PC-3 (cell line): ENCODE data around the gene NOCT. TPM values are rescaled to one million over a fixed set of nuclear protein-coding genes. Genes with fewer than 3 reads are reported as not detected.

Source experiments
- ATAC-seq: fragments of 200-7000 bp; cut with Tn5 transposase; 2 replicates; pipeline ENCODE4 v1.9.1; 2020; ENCODE audit warnings: mild to moderate bottlenecking, moderate library complexity
- BruUV-seq: library from RNA; stranded (reverse); fragments of 400-500 nt; replicated peaks from 2 replicates; lab custom pipeline; 2021; lab: Mats Ljungman, UMichigan
- CTCF ChIA-PET: fragments of 300-600 bp; sonication (Branson Sonifier 250); formaldehyde crosslinking; loops from one replicate; lab custom pipeline; 2022; ENCODE audit warnings: antibody characterized with exemption; lab: Charles Lee
- POLR2A ChIA-PET: fragments of 300-600 bp; sonication (Branson Sonifier 250); formaldehyde crosslinking; loops from one replicate; lab custom pipeline; 2022; ENCODE audit warnings: antibody characterized with exemption; ENCODE audit not compliant: unreplicated experiment; lab: Charles Lee
- DNase-seq: peaks from one replicate; pipeline ENCODE4 v3.0.0-alpha.2; 2015
- H2AFZ ChIP-seq: fragments of 300-600 bp; sonication (generic); 2 replicates; pipeline ENCODE4 v1.6.0; 2016; ENCODE audit warnings: antibody characterized with exemption, low read length
- H3F3A ChIP-seq: fragments of 300-600 bp; sonication (generic); one replicate; pipeline ENCODE4 v1.6.0; 2017; ENCODE audit warnings: antibody characterized with exemption, low read length, control low read depth, mild to moderate bottlenecking; ENCODE audit not compliant: unreplicated experiment
- H3K27ac ChIP-seq: fragments of 300-600 bp; sonication (generic); 2 replicates; pipeline ENCODE4 v1.5.1; 2016; ENCODE audit warnings: mild to moderate bottlenecking, low read length
- H3K27me3 ChIP-seq: fragments of 300-600 bp; sonication (generic); 2 replicates; pipeline ENCODE4 v1.6.1; 2016; ENCODE audit warnings: low read length, mixed read lengths
- H3K36me3 ChIP-seq: fragments of 300-600 bp; sonication (generic); 2 replicates; pipeline ENCODE4 v1.6.1; 2016; ENCODE audit warnings: low read depth, mixed run types, low read length, mixed read lengths
- H3K4me1 ChIP-seq: fragments of 300-600 bp; sonication (generic); 2 replicates; pipeline ENCODE4 v1.5.1; 2016; ENCODE audit warnings: low read length; ENCODE audit not compliant: insufficient read depth
- H3K4me2 ChIP-seq: fragments of 300-600 bp; sonication (generic); 2 replicates; pipeline ENCODE4 v1.6.0; 2016; ENCODE audit warnings: low read length
- H3K4me3 ChIP-seq: fragments of 300-600 bp; sonication (generic); 2 replicates; pipeline ENCODE4 v1.5.1; 2016; ENCODE audit warnings: mild to moderate bottlenecking, low read length, mixed read lengths
- H3K79me2 ChIP-seq: fragments of 300-600 bp; sonication (generic); 2 replicates; pipeline ENCODE4 v1.6.1; 2017; ENCODE audit warnings: low read length, mixed read lengths
- H3K9ac ChIP-seq: fragments of 300-600 bp; sonication (generic); 2 replicates; pipeline ENCODE4 v1.6.0; 2016; ENCODE audit warnings: mild to moderate bottlenecking, low read length
- H3K9me2 ChIP-seq: fragments of 300-600 bp; sonication (generic); replicated peaks from 2 replicates; pipeline ENCODE4 v1.6.1; 2016; ENCODE audit warnings: mixed run types, low read length, mixed read lengths
- H3K9me3 ChIP-seq: fragments of 300-600 bp; sonication (generic); 2 replicates; pipeline ENCODE4 v1.6.1; 2016; ENCODE audit warnings: low read length, mixed read lengths
- H4K20me1 ChIP-seq: fragments of 300-600 bp; sonication (generic); 2 replicates; pipeline ENCODE4 v1.6.1; 2016; ENCODE audit warnings: low read length, mixed read lengths
- EZH2 ChIP-seq: fragments of 300-600 bp; sonication (generic); IDR thresholded peaks from one replicate; pipeline ENCODE4 v1.6.1; 2017; ENCODE audit warnings: antibody characterized with exemption, mild to moderate bottlenecking, low read length; ENCODE audit not compliant: unreplicated experiment
- EZH2phosphoT487 ChIP-seq: fragments of 300-600 bp; sonication (generic); IDR thresholded peaks from 2 replicates; pipeline ENCODE4 v1.6.1; 2018; ENCODE audit warnings: mild to moderate bottlenecking, antibody characterized with exemption, low read length, borderline replicate concordance
- intact Hi-C: fragments of 100-400 bp; cut with micrococcal nuclease; formaldehyde crosslinking; loops from 2 replicates; pipeline ENCODE4 v1.9.0; 2023
- total RNA-seq: library from RNA; depleted of rRNA; stranded (reverse); fragments of >200 nt; gene quantifications from 2 replicates; pipeline ENCODE4 v1.2.3, GENCODE V29; 2014
- TF ChIP-seq, protein P1 (sequence below): fragments of 300-600 bp; sonication (generic); conservative IDR thresholded peaks from 2 replicates; pipeline ENCODE4 v1.5.1; 2017; ENCODE audit warnings: antibody characterized with exemption, low read depth, mild to moderate bottlenecking, low read length

NOCT gene
- total RNA-seq, 1 experiment from 2014 or later, result 32.7 TPM

DNA sequence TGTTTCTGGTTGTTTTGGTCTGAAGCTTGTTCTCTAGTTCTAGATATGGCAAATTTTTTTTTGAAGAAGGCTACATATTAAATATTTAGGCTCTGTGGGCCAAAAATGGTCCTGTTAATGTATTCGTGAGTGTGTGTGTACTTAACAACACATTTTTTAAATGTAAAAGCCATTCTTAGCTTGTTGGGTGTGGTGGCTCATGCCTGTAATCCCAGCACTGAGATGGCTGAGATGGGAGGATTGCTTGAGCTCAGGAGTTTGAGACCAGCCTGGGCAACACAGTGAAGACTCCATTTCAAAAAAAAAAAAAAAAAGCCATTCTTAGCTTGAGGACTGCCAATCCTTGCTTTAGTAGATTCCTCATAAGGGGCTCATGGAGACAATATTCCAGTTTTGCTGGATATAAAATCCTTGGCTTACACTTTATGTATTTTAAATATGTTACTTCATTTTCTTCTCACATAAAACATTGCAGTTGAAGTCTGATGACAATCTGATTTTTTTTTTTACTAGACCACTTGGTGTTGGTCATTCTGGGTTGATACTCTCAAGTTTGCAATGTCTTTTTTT is 23.4 kb downstream of the NOCT start:
- no TSS peak for BruUV-seq
- no peak for ATAC-seq
- Histone ChIP-seq H3F3A (no peaks in the 10 kb centered on the region), H4K20me1 (peaks cover 32% of the 10 kb centered on the region; the same call in 1 of the 2 replicates), H3K27ac (no peak overlapping the region), H3K9me2 (no peaks in the 10 kb centered on the region), H3K4me3 (no peak overlapping the region), H3K4me1 (no peaks in the 10 kb centered on the region), H3K27me3 (no peaks in the 10 kb centered on the region), H2AFZ (no peak overlapping the region), H3K36me3 (peaks cover 3% of the 10 kb centered on the region; the same call in 1 of the 2 replicates), H3K4me2 (no peak overlapping the region), H3K79me2 (peaks cover 79% of the 10 kb centered on the region), H3K9me3 (no peaks in the 10 kb centered on the region), H3K9ac (no peak overlapping the region)
- ChIA-PET CTCF (no interaction called here), POLR2A (interaction anchor here (0.6 kb wide), 1 partner anchor 11 kb away, joined by 8 read pairs; no protein-coding TSS in a partner anchor)
- intact Hi-C loops, result no loop called here
- TF ChIP-seq EZH2phosphoT487, result no peak
- no peak for TF ChIP-seq EZH2
- TF ChIP-seq, protein P1, sequence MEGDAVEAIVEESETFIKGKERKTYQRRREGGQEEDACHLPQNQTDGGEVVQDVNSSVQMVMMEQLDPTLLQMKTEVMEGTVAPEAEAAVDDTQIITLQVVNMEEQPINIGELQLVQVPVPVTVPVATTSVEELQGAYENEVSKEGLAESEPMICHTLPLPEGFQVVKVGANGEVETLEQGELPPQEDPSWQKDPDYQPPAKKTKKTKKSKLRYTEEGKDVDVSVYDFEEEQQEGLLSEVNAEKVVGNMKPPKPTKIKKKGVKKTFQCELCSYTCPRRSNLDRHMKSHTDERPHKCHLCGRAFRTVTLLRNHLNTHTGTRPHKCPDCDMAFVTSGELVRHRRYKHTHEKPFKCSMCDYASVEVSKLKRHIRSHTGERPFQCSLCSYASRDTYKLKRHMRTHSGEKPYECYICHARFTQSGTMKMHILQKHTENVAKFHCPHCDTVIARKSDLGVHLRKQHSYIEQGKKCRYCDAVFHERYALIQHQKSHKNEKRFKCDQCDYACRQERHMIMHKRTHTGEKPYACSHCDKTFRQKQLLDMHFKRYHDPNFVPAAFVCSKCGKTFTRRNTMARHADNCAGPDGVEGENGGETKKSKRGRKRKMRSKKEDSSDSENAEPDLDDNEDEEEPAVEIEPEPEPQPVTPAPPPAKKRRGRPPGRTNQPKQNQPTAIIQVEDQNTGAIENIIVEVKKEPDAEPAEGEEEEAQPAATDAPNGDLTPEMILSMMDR, result no peak
- no peak for DNase-seq

GRCh38 chr4:139042981-139043460 is 27.4 kb downstream of the NOCT start:
- ChIA-PET CTCF (no interaction called here), POLR2A (no interaction called here)
- Histone ChIP-seq H3K4me2 (no peak overlapping the region), H3K9me3 (no peaks in the 10 kb centered on the region), H3K9ac (no peak overlapping the region), H3K27me3 (no peaks in the 10 kb centered on the region), H2AFZ (no peak overlapping the region), H3K36me3 (peaks cover 23% of the 10 kb centered on the region), H3K4me1 (no peaks in the 10 kb centered on the region), H4K20me1 (0 out of 2 replicates have a peak, but pooled peaks cover 11% of the 10 kb centered on the region), H3F3A (no peaks in the 10 kb centered on the region), H3K4me3 (no peak overlapping the region), H3K79me2 (peaks cover 57% of the 10 kb centered on the region), H3K9me2 (no peaks in the 10 kb centered on the region), H3K27ac (no peak overlapping the region)
- DNase-seq, result no peak
- intact Hi-C loops, result no loop called here
- ATAC-seq, result no peak
- no TSS peak for BruUV-seq
- TF ChIP-seq EZH2 (no peak), EZH2phosphoT487 (no peak)
- TF ChIP-seq, protein P1, result no peak

DNA sequence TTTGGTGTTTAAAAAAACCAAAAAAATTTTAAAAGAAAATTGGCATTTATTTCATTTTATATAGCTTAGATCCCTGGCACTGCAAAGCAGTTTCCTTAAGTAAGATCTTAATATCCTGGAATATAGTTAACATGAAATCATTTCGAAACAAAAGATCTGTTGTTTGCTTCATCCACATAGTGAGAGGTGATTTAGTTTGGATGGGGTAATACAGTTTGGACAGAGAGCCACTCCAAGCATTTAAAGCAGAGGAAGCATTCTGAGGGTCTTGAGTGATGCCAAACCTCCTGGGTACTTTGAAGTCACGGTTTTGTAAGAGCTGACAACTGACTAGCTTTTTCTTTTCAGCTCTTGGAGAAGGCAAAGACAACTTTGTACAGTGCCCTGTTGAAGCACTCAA is 28.7 kb downstream of the NOCT start:
- BruUV-seq, result no TSS peak
- H3K36me3 ChIP-seq, result peaks cover 24% of the 10 kb centered on the region
- TF ChIP-seq EZH2phosphoT487 (no peak), EZH2 (no peak)
- TF ChIP-seq, protein P1, result no peak
- ATAC-seq (no peak), DNase-seq (no peak)
- POLR2A ChIA-PET, result no interaction called here
- peaks cover 45% of the 10 kb centered on the region for H3K79me2 ChIP-seq
- no peak overlapping the region for H3K27ac ChIP-seq
- CTCF ChIA-PET, result no interaction called here
- 0 out of 2 replicates have a peak, but pooled peaks cover 3% of the 10 kb centered on the region for H4K20me1 ChIP-seq
- no peak overlapping the region for H3K4me2 ChIP-seq
- H3K9me2 ChIP-seq, result no peaks in the 10 kb centered on the region
- no peaks in the 10 kb centered on the region for H3K27me3 ChIP-seq
- H3K9me3 ChIP-seq, result no peaks in the 10 kb centered on the region
- H3K4me1 ChIP-seq, result no peaks in the 10 kb centered on the region
- no peaks in the 10 kb centered on the region for H3F3A ChIP-seq
- intact Hi-C loops, result no loop called here
- H2AFZ ChIP-seq, result no peak overlapping the region
- H3K4me3 ChIP-seq, result no peak overlapping the region
- no peak overlapping the region for H3K9ac ChIP-seq
